VCaP (cell line): ENCODE measurements around the gene TMIGD1.

Experiments
- H3K27ac ChIP-seq: fragments of 450-650 bp; 2 replicates; pipeline ENCODE4 v1.5.1; 2017
- CTCF ChIP-seq: fragments of 450-650 bp; conservative IDR thresholded peaks from 2 replicates; pipeline ENCODE4 v1.5.1; 2017; ENCODE audit warnings: mild to moderate bottlenecking, moderate library complexity

Gene TMIGD1

GRCh38 chr17:30297715-30298114, 36.1 kb downstream of the TMIGD1 start:
- no peak overlapping the region for H3K27ac ChIP-seq
- no peak for TF ChIP-seq CTCF

- TF ChIP-seq CTCF: no peak
- no peak overlapping the region for H3K27ac ChIP-seq
Observed at GRCh38 chr17:30296499-30297080, 37.3 kb downstream of the TMIGD1 start.

GRCh38 chr17:30292286-30292858, 41.5 kb downstream of the TMIGD1 start:
- H3K27ac ChIP-seq: peak overlapping the region; percentile 85
- no peak for TF ChIP-seq CTCF

GRCh38 chr17:30291543-30292285, 42.1 kb downstream of the TMIGD1 start, which contains the start of gene BLMH:
Gene BLMH (minus strand): TSS chr17:30291944. CDS start chr17:30291819, 125 bp downstream.
- no peak for TF ChIP-seq CTCF
- H3K27ac ChIP-seq: peak within 1 kb of the TSS; percentile 85

- peak overlapping the region; percentile 85 for H3K27ac ChIP-seq
- TF ChIP-seq CTCF: no peak
Observed at GRCh38 chr17:30290696-30291542, 42.9 kb downstream of the TMIGD1 start.

GRCh38 chr17:30290077-30290476, 43.8 kb downstream of the TMIGD1 start:
- TF ChIP-seq CTCF: no peak
- H3K27ac ChIP-seq: peak overlapping the region; percentile 85; the same call in 1 of the 2 replicates

- no peak overlapping the region for H3K27ac ChIP-seq
- no peak for TF ChIP-seq CTCF
Observed at GRCh38 chr17:30279156-30279555, 54.7 kb downstream of the TMIGD1 start.
